A673 (cell line): Measurements from ENCODE around the gene PIGK. TPM values are rescaled to one million over a fixed set of nuclear protein-coding genes. Genes with fewer than 3 reads are reported as not detected.

Experiments
- BruUV-seq: library from RNA; stranded (reverse); fragments of 400-500 nt; replicated peaks from 2 replicates; lab custom pipeline; 2021; lab: Mats Ljungman, UMichigan
- CTCF ChIA-PET: fragments of 300-600 bp; sonication (Branson Sonifier 250); formaldehyde crosslinking; loops from one replicate; lab custom pipeline; 2022; ENCODE audit warnings: antibody characterized with exemption; lab: Charles Lee
- POLR2A ChIA-PET: fragments of 300-600 bp; sonication (Branson Sonifier 250); formaldehyde crosslinking; loops from one replicate; lab custom pipeline; 2022; ENCODE audit warnings: antibody characterized with exemption; ENCODE audit not compliant: low non-redundant PET; lab: Charles Lee
- DNase-seq: peaks from one replicate; pipeline ENCODE4 v3.0.0-alpha.2; 2015; ENCODE audit warnings: low spot score
- H3K27ac ChIP-seq: fragments of 200-600 bp; sonication (generic); 2 replicates; pipeline ENCODE4 v1.5.1; 2016; ENCODE audit warnings: mixed run types, low read depth, mild to moderate bottlenecking, mixed read lengths, antibody characterized with exemption, low read length; ENCODE audit not compliant: poor library complexity, severe bottlenecking
- H3K27me3 ChIP-seq: fragments of 200-600 bp; sonication (generic); replicated peaks from 2 replicates; pipeline ENCODE4 v1.6.1; 2017; ENCODE audit warnings: mixed run types, low read depth, mild to moderate bottlenecking, mixed read lengths, antibody characterized with exemption, low read length; ENCODE audit not compliant: insufficient read depth, poor library complexity
- H3K36me3 ChIP-seq: fragments of 200-600 bp; sonication (generic); 2 replicates; pipeline ENCODE4 v1.6.1; 2016; ENCODE audit warnings: mixed run types, mild to moderate bottlenecking, mixed read lengths, antibody characterized with exemption, low read length; ENCODE audit not compliant: insufficient read depth, poor library complexity, severe bottlenecking
- H3K4me1 ChIP-seq: fragments of 200-600 bp; sonication (generic); 2 replicates; pipeline ENCODE4 v1.6.1; 2017; ENCODE audit warnings: mixed run types, mild to moderate bottlenecking, mixed read lengths, antibody characterized with exemption, low read length; ENCODE audit not compliant: insufficient read depth, poor library complexity, severe bottlenecking
- H3K4me3 ChIP-seq: fragments of 200-600 bp; sonication (generic); 2 replicates; pipeline ENCODE4 v1.5.1; 2016; ENCODE audit warnings: low read depth, mixed run types, mild to moderate bottlenecking, mixed read lengths, low read length; ENCODE audit not compliant: poor library complexity, severe bottlenecking
- H3K9me3 ChIP-seq: fragments of 200-600 bp; sonication (generic); 2 replicates; pipeline ENCODE4 v1.6.1; 2016; ENCODE audit warnings: mixed run types, low read depth, mild to moderate bottlenecking, mixed read lengths, antibody characterized with exemption, low read length; ENCODE audit not compliant: poor library complexity, severe bottlenecking
- CTCF ChIP-seq: fragments of 300-800, 200-600 bp; sonication (generic); conservative IDR thresholded peaks from 2 replicates; pipeline ENCODE4 v1.5.1; 2017; ENCODE audit warnings: low read depth, mild to moderate bottlenecking, antibody characterized with exemption, low read length, moderate library complexity, mixed read lengths
- EZH2 ChIP-seq: fragments of 200-600 bp; sonication (generic); IDR thresholded peaks from 2 replicates; pipeline ENCODE4 v1.6.1; 2017; ENCODE audit warnings: borderline replicate concordance, low read depth, mild to moderate bottlenecking, mixed read lengths, antibody characterized with exemption, low read length; ENCODE audit not compliant: poor library complexity, severe bottlenecking
- intact Hi-C: fragments of 100-400 bp; cut with micrococcal nuclease; formaldehyde crosslinking; loops from one replicate; pipeline ENCODE4 v1.10.0; 2022; ENCODE audit not compliant: unreplicated experiment
- total RNA-seq: library from RNA; stranded (reverse); gene quantifications from 2 replicates; pipeline ENCODE4 v1.2.3, GENCODE V29; 2021

PIGK gene
- total RNA-seq, 1 experiment from 2014 or later: 28.8 TPM

DNA sequence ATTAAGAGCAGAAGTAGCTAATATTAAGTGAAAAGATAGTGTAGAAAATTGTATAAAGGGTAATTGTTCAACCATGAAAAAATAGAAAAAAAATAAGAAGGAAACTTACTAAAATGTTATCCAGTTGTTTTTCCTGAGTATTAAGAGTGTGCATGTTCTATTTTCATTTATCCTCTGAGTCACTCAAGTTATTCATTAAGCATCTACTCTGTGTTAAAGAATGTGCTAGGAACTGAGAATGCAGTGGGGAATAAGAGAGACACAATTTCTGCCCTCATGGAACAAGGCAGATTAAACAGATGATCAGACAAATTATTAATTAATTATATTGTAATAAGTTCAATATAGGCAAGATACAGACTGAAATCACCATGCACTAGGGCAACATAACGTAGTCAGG lies 10.8 kb upstream of the PIGK start:
- no peaks in the 10 kb centered on the region for H3K36me3 ChIP-seq
- ChIA-PET CTCF (no interaction called here), POLR2A (no interaction called here)
- BruUV-seq: no TSS peak
- no peaks in the 10 kb centered on the region for H3K4me1 ChIP-seq
- no peak for TF ChIP-seq CTCF
- no peak for TF ChIP-seq EZH2
- H3K9me3 ChIP-seq: no peaks in the 10 kb centered on the region
- H3K27ac ChIP-seq: no peak overlapping the region
- H3K4me3 ChIP-seq: no peak overlapping the region
- no peak for DNase-seq
- no peaks in the 10 kb centered on the region for H3K27me3 ChIP-seq
- intact Hi-C loops: no loop called here

GRCh38 chr1:77228836-77229235 lies 9.6 kb upstream of the PIGK start:
- ChIA-PET POLR2A (no interaction called here), CTCF (no interaction called here)
- no peak for DNase-seq
- H3K4me1 ChIP-seq: no peaks in the 10 kb centered on the region
- no peak overlapping the region for H3K27ac ChIP-seq
- no peaks in the 10 kb centered on the region for H3K36me3 ChIP-seq
- H3K27me3 ChIP-seq: no peaks in the 10 kb centered on the region
- BruUV-seq: no TSS peak
- intact Hi-C loops: no loop called here
- TF ChIP-seq EZH2 (no peak), CTCF (no peak)
- H3K4me3 ChIP-seq: no peak overlapping the region
- H3K9me3 ChIP-seq: no peaks in the 10 kb centered on the region

DNA sequence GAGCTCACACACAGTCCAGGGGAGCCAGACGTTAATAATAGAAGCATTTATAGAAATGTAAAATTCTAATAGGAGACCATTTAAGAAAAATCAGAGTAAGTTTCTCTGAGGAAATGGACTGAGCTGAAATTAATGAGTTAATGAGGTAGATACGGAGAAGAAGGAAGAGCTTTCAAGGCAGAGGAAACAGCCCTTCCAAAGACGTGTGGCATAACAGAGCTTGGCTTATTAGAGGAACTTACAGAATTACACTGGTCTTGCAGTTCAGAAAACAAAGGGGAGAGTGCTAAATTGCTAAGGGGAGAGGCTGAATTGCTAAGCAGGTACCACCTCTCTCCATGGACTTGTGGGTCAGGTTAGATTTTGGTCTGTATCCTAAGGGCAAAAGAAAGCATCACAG lies 8.2 kb upstream of the PIGK start:
- Histone ChIP-seq H3K27me3 (no peaks in the 10 kb centered on the region), H3K36me3 (no peaks in the 10 kb centered on the region), H3K4me1 (no peaks in the 10 kb centered on the region), H3K4me3 (no peak overlapping the region), H3K9me3 (no peaks in the 10 kb centered on the region), H3K27ac (no peak overlapping the region)
- no TSS peak for BruUV-seq
- intact Hi-C loops: no loop called here
- no peak for DNase-seq
- CTCF ChIA-PET: no interaction called here
- TF ChIP-seq CTCF (no peak), EZH2 (no peak)
- POLR2A ChIA-PET: no interaction called here

DNA sequence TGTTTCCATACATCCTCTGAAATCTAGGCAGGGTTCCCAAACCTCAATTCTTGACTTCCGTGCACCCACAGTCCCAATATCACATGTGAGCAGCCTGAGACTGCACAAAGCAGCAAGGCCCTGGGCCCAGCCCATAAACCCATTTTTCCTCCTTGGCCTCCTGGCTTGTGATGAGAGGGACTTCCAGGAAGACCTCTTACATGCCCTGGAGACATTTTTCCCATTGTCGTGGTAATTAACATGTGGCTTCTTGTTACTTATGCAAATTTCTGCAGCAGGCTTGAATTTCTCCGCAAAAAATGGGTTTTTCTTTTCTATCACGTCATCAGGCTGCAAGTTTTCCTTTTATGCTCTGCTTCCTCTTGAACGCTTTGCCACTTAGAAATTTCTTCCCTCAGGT lies 3.3 kb upstream of the PIGK start:
- ChIA-PET POLR2A (no interaction called here), CTCF (no interaction called here)
- Histone ChIP-seq H3K27ac (no peak overlapping the region), H3K27me3 (no peaks in the 10 kb centered on the region), H3K4me1 (peaks cover 6% of the 10 kb centered on the region), H3K4me3 (no peak overlapping the region), H3K36me3 (no peaks in the 10 kb centered on the region), H3K9me3 (no peaks in the 10 kb centered on the region)
- BruUV-seq: no TSS peak
- DNase-seq: no peak
- TF ChIP-seq EZH2 (no peak), CTCF (no peak)
- intact Hi-C loops: no loop called here
